Lung (tissue), 12 donors: Measurements from ENCODE around the gene WNK1. TPM values are rescaled to one million over a fixed set of nuclear protein-coding genes. Genes with fewer than 3 reads are reported as not detected.

Experiments
- ATAC-seq: fragments of 200-7000 bp; cut with Tn5 transposase; one replicate; pipeline ENCODE4 v1.9.1; 2020; ENCODE audit warnings: moderate number of reproducible peaks; ENCODE audit not compliant: insufficient read depth, low FRiP score
- DNase-seq, 3 donors: peaks; one replicate each; pipeline ENCODE4 v3.0.0-alpha.2; 2013 to 2017
- H3K27ac ChIP-seq, 2 donors: one replicate each; pipeline ENCODE4 v1.5.1; 2013; ENCODE audit warnings: mild to moderate bottlenecking in 2 of 2, moderate library complexity in 2 of 2, control low read depth in 1 of 2, inconsistent platforms in 1 of 2, low read depth in 1 of 2, low read length in 1 of 2
- H3K27me3 ChIP-seq, 3 donors: one replicate each; pipeline ENCODE4 v1.5.1; 2013; ENCODE audit warnings: low read length in 2 of 3; ENCODE audit not compliant: control insufficient read depth in 3 of 3, insufficient read depth in 3 of 3
- H3K36me3 ChIP-seq, 4 donors: one replicate each; pipeline ENCODE4 v1.5.1; 2013; ENCODE audit warnings: low read length in 4 of 4, mild to moderate bottlenecking in 1 of 4, moderate library complexity in 1 of 4; ENCODE audit not compliant: control insufficient read depth in 4 of 4, insufficient read depth in 4 of 4
- H3K4me1 ChIP-seq, 5 donors: one replicate each; pipeline ENCODE4 v1.5.1; 2013; ENCODE audit warnings: low read length in 5 of 5, mild to moderate bottlenecking in 2 of 5, moderate library complexity in 1 of 5; ENCODE audit not compliant: control insufficient read depth in 5 of 5, insufficient read depth in 5 of 5
- H3K4me3 ChIP-seq: one replicate; pipeline ENCODE4 v1.5.1; 2013; ENCODE audit warnings: mild to moderate bottlenecking, control low read depth, moderate library complexity
- H3K9ac ChIP-seq, 2 donors: one replicate each; pipeline ENCODE4 v1.5.1; 2013; ENCODE audit warnings: low read length in 2 of 2, control low read depth in 1 of 2; ENCODE audit not compliant: insufficient read depth in 1 of 2
- H3K9me3 ChIP-seq, 4 donors: one replicate each; pipeline ENCODE4 v1.5.1; 2013; ENCODE audit warnings: low read length in 3 of 4, mild to moderate bottlenecking in 1 of 4, moderate library complexity in 1 of 4; ENCODE audit not compliant: control insufficient read depth in 4 of 4, insufficient read depth in 3 of 4
- WGBS, 2 donors: extraction: QIAGEN DNeasy Blood & Tissue Kit; methylation state at CpG; one replicate each; pipeline ENCODE4 v1.1.7; 2013; 5-methylcytosine and 5-hydroxymethylcytosine counted together
- polyA plus RNA-seq, 2 donors: library from polyadenylated mRNA; stranded (reverse); fragments of 200-250 nt; gene quantifications; one replicate each; pipeline ENCODE4 v1.2.1, GENCODE V29; 2013
- total RNA-seq, 2 donors: library from RNA; depleted of rRNA in 1 of 2; stranded (reverse); fragments of >200 nt in 1 of 2; gene quantifications; one replicate each; pipeline ENCODE4 v1.2.1, GENCODE V29; 2014 to 2021
- TF ChIP-seq, protein P1 (sequence below): IDR thresholded peaks from 2 replicates; pipeline ENCODE4 v1.5.1; 2012; ENCODE audit warnings: mild to moderate bottlenecking; ENCODE audit errors: control extremely low read depth, extremely low read depth
- donor health status: control.
- donor health status: control.
- donor health status: Bipolar disorder and iron deficiency.
- donor health status: healthy.
- donor health status: DM: yes; HTN: yes; CAD: no.

The WNK1 gene
- total and polyA plus RNA-seq, 4 donors: 23.1 to 269 (median 128) TPM

DNA sequence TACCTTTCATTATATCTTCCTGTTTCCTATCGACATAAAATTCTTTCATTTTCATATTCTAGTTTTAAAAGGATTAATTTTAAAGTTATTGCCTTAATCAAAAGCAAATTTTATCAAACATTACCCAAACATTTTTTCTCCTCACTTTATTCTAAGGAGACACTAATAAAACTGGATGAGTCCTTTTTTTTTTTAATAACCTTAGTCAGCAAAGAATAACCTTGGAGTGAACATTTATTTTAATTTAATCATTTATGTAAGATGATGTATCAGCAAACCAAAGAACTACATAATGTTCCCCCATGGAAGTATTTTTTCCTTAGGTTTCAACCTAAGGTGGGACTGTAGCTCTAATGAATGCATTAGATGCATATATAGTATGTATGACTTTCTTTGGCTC, 113.2 kb downstream of the WNK1 start:
- 83 to 95% methylated on average over 1 of the region's 1 CpG for WGBS, 2 donors
- TF ChIP-seq, protein P1, sequence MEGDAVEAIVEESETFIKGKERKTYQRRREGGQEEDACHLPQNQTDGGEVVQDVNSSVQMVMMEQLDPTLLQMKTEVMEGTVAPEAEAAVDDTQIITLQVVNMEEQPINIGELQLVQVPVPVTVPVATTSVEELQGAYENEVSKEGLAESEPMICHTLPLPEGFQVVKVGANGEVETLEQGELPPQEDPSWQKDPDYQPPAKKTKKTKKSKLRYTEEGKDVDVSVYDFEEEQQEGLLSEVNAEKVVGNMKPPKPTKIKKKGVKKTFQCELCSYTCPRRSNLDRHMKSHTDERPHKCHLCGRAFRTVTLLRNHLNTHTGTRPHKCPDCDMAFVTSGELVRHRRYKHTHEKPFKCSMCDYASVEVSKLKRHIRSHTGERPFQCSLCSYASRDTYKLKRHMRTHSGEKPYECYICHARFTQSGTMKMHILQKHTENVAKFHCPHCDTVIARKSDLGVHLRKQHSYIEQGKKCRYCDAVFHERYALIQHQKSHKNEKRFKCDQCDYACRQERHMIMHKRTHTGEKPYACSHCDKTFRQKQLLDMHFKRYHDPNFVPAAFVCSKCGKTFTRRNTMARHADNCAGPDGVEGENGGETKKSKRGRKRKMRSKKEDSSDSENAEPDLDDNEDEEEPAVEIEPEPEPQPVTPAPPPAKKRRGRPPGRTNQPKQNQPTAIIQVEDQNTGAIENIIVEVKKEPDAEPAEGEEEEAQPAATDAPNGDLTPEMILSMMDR: no peak
- no peaks in the 10 kb centered on the region for H3K9me3 ChIP-seq
- DNase-seq (no peak), ATAC-seq (no peak)
- no peak overlapping the region for H3K9ac ChIP-seq
- H3K4me1 ChIP-seq: no peaks in the 10 kb centered on the region
- no peak overlapping the region for H3K27ac ChIP-seq
- H3K36me3 ChIP-seq: peaks cover 18 to 38% (median 31%) of the 10 kb centered on the region in 4 donors
- H3K27me3 ChIP-seq: no peaks in the 10 kb centered on the region
- no peak overlapping the region for H3K4me3 ChIP-seq

DNA sequence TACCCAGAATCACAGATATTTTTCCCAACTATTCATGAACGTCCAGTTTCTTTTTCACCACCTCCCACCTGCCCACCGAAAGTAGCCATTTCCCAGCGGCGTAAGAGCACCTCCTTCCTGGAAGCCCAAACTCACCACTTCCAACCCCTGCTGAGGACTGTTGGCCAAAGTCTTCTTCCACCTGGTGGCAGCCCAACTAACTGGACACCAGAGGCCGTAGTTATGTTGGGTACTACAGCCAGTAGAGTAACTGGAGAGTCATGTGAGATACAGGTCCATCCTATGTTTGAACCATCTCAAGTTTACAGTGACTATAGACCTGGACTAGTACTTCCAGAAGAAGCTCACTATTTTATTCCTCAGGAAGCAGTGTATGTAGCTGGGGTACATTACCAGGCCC, 115.5 kb downstream of the WNK1 start:
- Histone ChIP-seq H3K36me3 (peaks cover 20 to 36% (median 30%) of the 10 kb centered on the region in 4 donors), H3K27me3 (no peaks in the 10 kb centered on the region), H3K27ac (no peak overlapping the region), H3K4me3 (no peak overlapping the region), H3K9ac (no peak overlapping the region), H3K9me3 (no peaks in the 10 kb centered on the region), H3K4me1 (no peaks in the 10 kb centered on the region)
- ATAC-seq (no peak), DNase-seq (no peak)
- TF ChIP-seq, protein P1: no peak
- 94 to 96% methylated on average over 5 of the region's 5 CpGs for WGBS, 2 donors

DNA sequence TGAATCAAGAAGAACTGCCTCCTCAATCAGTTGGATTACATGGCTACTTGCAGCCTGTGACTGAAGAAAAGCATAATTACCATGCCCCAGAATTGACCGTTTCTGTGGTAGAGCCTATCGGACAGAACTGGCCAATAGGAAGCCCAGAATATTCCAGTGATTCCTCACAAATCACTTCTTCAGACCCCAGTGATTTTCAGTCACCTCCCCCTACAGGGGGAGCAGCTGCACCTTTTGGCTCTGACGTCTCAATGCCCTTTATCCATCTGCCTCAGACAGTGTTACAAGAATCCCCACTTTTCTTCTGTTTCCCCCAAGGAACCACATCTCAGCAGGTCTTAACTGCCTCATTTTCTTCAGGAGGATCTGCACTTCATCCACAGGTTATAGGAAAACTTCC, 116.3 kb downstream of the WNK1 start:
- ATAC-seq (no peak), DNase-seq (no peak)
- Histone ChIP-seq H3K27ac (no peak overlapping the region), H3K4me3 (no peak overlapping the region), H3K27me3 (no peaks in the 10 kb centered on the region), H3K36me3 (peaks cover 20 to 38% (median 30%) of the 10 kb centered on the region in 4 donors), H3K9me3 (no peaks in the 10 kb centered on the region), H3K9ac (no peak overlapping the region), H3K4me1 (no peaks in the 10 kb centered on the region)
- TF ChIP-seq, protein P1: no peak
- WGBS, 2 donors: 77 to 83% methylated on average over 3 of the region's 3 CpGs

GRCh38 chr12:870378-870777, 118.0 kb downstream of the WNK1 start:
- H3K36me3 ChIP-seq: peaks cover 18 to 30% (median 24%) of the 10 kb centered on the region in 4 donors
- TF ChIP-seq, protein P1: no peak
- no peaks in the 10 kb centered on the region for H3K4me1 ChIP-seq
- no peak overlapping the region for H3K4me3 ChIP-seq
- no peaks in the 10 kb centered on the region for H3K9me3 ChIP-seq
- H3K27ac ChIP-seq: no peak overlapping the region
- WGBS, 2 donors: 91 to 92% methylated on average over 1 of the region's 1 CpG
- ATAC-seq (no peak), DNase-seq (no peak)
- no peaks in the 10 kb centered on the region for H3K27me3 ChIP-seq
- H3K9ac ChIP-seq: no peak overlapping the region
